ENCODE results near the gene PGGHG.
"Not testable (repeated sequence)": the region's sequence is repeated elsewhere in the genome, so short reads cannot be mapped to it uniquely, and the experiment has no call there.

Gene PGGHG

DNA sequence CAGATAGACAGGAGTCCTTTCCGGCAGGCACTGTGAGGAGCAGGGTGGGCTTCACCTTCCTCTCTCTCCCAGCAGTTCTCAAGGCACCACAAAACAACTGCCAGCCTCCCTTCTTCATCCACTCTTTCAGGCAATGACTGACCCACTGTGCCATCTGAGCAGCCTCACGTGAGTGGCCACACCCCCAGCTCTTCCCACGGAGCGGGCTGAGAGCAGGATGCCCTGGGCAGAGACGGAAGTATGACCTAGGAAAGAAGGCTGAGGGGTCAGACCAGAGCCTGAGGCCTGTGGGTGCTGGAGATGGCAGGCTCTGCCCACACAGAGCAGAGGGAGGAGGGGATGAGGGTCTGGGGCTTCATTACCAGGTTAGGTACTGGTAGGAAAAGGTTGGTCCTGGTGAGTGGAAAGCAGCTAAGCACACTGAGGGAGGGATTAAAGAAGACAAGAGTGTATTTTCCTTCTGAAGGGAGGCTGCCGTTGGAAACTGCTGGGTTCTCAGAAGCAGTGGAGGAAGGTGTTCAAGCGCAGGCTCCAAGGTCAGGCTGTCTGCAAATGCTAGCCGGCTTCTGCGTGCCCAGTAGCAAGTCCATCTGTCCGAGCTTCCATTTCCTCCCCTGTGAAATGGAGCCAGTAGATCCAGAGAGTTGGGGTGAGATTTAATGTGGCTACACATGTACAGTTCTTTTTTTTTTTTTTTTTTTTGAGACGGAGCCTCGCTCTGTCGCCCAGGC lies 6.1 kb upstream of the PGGHG start:
- TF ChIP-seq ZFX (IDR thresholded peaks at IDR 0.05; ENCODE audit: borderline replicate concordance), result no peak
- TF ChIP-seq, protein P1, sequence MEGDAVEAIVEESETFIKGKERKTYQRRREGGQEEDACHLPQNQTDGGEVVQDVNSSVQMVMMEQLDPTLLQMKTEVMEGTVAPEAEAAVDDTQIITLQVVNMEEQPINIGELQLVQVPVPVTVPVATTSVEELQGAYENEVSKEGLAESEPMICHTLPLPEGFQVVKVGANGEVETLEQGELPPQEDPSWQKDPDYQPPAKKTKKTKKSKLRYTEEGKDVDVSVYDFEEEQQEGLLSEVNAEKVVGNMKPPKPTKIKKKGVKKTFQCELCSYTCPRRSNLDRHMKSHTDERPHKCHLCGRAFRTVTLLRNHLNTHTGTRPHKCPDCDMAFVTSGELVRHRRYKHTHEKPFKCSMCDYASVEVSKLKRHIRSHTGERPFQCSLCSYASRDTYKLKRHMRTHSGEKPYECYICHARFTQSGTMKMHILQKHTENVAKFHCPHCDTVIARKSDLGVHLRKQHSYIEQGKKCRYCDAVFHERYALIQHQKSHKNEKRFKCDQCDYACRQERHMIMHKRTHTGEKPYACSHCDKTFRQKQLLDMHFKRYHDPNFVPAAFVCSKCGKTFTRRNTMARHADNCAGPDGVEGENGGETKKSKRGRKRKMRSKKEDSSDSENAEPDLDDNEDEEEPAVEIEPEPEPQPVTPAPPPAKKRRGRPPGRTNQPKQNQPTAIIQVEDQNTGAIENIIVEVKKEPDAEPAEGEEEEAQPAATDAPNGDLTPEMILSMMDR (IDR thresholded peaks at IDR 0.05), result no peak
- no peak overlapping the region for H3K27ac ChIP-seq

DNA sequence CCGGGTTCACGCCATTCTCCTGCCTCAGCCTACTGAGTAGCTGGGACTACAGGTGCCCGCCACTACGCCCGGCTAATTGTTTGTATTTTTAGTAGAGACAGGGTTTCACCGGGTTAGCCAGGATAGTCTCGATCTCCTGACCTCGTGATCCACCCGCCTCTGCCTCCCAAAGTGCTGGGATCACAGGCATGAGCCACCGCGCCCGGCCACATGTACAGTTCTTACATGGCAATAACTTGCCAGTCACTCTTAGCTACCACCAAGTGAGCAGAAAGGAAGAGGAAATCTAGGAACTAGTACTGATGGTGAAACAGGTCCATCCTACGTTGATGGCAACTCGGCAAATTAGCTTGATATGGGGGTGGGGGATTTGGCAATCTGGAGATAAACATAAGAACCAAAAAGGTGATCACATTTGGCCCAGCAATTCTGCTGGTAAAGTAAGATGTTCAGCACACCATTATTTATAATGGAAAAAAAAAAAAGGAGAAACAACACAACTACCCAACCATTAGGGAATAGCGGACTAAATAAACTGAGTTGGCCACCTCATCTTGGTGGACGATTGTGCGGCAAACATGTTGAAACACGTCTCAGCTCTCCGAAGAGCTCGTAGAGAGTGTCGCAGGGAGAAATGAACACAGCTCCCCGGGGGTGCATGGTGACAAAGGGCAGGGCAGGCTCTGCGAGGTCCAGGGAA lies 5.4 kb upstream of the PGGHG start:
- TF ChIP-seq, protein P1 (IDR thresholded peaks at IDR 0.05), result no peak
- H3K27ac ChIP-seq, result no peak overlapping the region

DNA sequence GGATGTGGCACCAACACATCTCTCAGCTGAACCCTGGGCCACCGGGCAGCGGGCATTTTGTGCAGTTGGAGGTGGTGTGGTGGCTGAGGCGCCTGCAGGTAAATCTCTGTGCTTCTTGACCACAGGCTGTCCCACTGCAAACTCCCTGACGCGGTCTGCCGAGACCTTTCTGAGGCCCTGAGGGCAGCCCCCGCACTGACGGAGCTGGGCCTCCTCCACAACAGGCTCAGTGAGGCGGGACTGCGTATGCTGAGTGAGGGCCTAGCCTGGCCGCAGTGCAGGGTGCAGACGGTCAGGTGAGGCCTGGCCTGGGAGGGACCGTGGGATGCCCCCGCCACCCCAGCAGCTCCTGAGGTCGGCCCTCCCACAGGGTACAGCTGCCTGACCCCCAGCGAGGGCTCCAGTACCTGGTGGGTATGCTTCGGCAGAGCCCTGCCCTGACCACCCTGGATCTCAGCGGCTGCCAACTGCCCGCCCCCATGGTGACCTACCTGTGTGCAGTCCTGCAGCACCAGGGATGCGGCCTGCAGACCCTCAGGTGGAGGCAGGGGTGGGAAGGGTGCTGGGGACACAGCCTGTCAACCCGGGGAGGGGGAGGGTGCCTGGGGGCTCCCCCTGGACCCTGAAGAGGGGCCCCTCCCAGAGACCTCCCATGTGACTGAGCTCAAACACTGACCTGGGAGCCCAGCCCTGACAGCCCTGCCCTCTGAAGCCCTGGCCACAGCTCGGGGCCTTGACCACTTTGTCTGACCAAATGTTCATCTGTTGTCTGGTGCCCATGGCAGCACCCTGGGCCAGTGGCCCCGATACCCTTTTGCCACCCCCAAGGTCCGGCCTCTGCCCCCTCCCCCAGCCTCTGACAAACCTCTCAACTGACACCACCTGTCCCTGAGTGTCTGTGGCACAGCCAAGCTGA lies 4.6 kb upstream of the PGGHG start:
- no peak for TF ChIP-seq ZFX (IDR thresholded peaks at IDR 0.05; ENCODE audit: borderline replicate concordance)
- TF ChIP-seq, protein P1 (IDR thresholded peaks at IDR 0.05), result no peak
- H3K27ac ChIP-seq, result no peak overlapping the region

DNA sequence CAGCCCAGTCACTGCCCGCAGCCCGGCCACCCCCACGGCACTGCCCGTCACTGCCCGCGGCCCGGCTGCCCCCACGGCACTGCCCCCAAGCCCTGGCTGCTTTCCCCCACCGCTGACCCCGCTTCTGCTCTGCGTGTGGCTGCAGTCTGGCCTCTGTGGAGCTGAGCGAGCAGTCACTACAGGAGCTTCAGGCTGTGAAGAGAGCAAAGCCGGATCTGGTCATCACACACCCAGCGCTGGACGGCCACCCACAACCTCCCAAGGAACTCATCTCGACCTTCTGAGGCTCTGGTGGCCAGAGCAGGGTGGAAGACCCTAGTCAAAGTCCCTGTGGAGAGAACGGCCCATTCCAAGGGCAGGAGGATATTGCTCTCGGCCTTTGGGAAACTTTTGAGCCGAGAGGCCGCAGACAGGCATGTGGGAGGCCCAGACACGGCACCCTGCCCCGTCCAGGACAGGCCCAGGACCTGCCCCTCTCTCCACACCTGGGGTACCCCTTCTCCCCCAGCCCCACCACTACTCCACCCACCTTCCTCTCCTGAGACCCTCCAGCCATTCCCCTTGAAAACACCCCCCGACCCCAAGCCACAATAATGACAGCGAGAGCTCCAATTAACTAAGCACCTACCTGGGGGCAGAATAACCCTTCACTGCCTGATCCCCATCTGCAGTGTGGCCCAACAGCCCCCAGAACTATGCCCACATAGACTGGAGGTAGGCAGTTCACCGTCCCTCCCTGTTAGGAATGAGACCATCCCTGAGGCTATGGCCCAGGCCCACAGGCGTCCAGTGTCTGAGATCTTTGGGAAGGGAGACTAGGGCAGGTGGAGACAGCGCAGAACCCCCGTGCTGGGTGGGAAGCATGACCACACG lies 3.7 kb upstream of the PGGHG start:
- no peak overlapping the region for H3K27ac ChIP-seq
- TF ChIP-seq ZFX (IDR thresholded peaks at IDR 0.05; ENCODE audit: borderline replicate concordance), result no peak
- TF ChIP-seq, protein P1 (IDR thresholded peaks at IDR 0.05), result no peak

DNA sequence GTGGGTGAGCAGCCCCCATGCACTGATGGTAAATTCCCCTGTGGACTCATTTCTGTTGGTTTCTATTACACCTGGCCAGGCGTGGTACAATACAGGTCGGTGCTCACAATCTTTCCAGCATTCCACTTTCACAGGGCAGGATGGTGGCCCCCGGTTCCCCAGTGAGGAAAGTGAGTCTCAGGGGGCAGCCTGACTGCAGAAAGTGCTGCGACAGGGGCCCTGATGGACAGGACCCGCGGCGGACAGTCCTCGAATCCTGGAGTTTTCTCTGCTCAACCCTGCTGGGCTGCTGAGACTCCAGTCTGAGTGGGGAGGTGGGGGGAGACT lies 3.1 kb upstream of the PGGHG start:
- TF ChIP-seq, protein P1 (IDR thresholded peaks at IDR 0.05), result no peak
- no peak for TF ChIP-seq ZFX (IDR thresholded peaks at IDR 0.05; ENCODE audit: borderline replicate concordance)
- H3K27ac ChIP-seq, result no peak overlapping the region

DNA sequence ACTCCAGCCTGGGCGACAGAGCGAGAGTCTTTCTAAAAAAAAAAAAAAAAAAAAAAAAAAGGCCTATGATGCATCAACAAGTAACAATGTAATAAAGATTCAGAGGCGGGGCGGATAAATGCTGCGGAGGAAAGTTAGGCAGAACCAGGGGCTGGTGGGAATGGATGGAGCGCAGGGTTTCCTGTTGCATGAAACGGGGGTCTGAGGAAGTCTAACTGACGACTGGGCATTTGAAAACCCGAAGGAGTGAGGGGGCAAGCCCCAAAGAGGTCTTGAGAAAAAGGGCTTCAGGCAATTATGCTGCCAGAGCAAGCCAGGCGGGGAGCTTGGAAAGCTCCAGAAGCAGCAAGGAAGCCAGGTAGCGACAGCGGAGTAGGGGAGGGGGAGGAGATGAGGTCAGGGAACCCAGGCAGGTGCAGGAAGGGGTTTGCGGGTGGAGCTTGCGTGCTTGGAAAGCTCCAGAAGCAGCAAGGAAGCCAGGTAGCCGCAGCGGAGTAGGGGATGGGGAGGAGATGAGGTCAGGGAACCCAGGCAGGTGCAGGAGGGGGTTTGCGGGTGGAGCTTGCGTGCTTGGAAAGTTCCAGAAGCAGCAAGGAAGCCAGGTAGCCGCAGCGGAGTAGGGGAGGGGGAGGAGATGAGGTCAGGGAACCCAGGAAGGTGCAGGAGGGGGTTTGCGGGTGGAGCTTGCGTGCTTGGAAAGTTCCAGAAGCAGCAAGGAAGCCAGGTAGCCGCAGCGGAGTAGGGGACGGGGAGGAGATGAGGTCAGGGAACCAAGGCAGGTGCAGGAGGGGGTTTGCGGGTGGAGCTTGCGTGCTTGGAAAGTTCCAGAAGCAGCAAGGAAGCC lies 1.7 kb upstream of the PGGHG start:
- not testable (repeated sequence) for H3K27ac ChIP-seq

All from 22Rv1 (cell line).